Hematopoietic multipotent progenitor cell treated with erythropoietin and hydrocortisone succinate and interleukin-3 and kit ligand, for 15 days (in vitro differentiated cells): ENCODE measurements around the gene SLC4A8.

ENCODE experiments used
- DNase-seq: peaks from one replicate; pipeline ENCODE4 v3.0.0-alpha.2; 2015; ENCODE audit warnings: low spot score

The SLC4A8 gene

DNA sequence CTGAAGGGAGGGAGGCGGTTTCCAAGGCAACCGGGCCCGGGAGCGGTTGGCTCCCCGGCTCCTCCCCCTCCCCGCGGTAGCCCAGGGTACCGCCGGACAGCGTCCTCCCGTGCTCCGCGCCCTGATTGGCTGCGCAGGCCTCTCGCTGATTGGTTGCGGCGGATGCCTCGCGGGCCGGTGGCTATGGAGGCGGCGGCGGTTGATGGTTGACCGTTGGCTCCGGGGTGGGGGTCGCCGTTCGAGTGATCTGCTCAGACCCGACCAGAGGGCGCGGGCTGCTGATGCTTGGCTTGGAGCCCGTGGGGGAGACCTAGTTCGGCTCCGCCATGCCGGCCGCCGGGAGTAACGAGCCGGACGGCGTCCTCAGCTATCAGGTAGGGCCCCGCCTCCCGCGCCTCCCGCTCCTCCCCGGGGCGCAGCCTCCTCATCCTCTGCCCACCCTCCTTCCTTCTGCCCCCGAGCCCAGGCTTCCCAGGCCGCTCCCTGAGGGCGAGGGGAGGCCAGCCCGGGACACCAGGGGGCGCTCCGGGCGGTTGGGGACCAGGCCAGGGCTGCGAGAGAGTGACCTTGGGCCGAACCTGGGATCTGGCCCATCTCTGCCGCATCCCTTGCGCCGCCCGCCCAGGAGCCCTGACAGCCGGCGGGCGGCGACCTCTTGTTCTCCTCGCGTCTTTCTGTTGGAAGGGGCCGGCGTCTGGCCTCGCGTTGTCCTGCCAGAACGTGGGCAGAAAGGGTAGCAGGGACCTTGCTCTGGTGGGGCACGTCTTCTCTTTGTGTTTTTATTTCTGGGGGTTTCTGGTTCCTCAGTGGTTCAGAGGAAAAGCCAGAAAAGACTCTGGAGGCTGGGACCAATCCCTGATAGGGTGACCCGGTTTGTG, at the start of gene SLC4A8:
TSS of gene SLC4A8 (plus strand) at position 170 of the 878 bp plus-strand sequence. CDS start at position 327, 157 bp downstream.
- peak; percentile 54 for DNase-seq

- no peak for DNase-seq
Observed at GRCh38 chr12:51374856-51375255, 49.8 kb upstream of the SLC4A8 start.

DNA sequence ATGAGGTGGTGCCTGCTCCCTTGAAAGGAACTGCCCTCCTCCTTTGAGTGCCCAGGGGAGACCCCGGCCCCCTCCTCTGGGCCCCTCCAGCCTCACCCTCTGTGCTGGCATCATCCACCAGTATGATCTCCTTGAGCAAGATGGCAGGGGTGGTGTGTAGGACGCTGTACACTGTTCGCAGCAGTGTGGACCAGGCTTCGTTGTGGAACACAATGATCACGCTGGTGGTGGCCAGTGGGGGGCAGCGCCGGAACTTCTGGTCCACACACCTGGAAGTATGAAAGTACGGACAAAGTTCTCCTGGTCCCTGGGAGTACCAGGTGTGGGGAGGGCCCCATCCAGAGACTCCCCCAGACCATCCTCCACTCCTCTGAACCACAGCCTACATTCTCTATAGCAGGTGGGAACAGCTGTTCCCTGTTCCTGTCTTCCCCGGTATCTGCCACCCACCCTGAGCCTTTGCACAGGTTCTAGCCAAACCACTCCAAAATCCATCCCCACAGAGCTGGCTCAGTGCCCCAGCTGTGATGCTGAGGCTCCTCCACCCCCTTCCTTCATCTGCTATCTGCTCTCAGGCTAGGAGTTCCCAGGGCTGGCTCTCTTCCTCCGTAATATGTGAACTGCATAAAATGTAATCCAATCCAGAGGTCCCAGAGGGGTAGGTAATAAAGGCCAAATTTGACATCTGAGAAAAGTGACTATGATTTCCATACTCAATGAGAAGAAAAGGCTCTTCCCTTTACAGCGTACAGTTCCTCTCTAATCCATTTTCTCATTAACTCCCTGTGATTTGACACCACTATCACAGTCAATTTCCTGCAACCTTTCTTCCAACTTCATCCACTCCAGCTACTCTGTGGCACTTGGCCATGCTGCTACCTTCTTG, 47.3 kb upstream of the SLC4A8 start:
- DNase-seq = no peak

DNA sequence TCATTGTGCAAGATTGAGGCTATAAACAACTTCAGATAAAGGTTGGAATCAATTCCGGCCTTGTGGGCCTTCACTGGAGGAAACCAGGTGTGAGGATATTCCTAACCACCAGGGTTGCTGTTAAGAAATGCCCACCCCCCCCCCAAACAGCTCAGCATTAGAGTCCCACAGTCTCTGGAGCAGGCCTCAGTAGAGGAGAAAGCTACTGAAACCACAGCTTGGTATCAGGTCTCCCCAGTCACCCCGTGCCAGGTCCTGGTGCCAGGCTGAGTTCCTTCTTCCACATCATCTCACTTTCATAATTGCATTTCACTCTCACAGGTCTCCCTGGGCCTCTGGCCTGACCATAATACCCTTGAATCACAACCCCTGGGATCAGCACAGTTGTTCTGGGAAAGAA, 45.9 kb upstream of the SLC4A8 start:
- DNase-seq = no peak

GRCh38 chr12:51379571-51379970, 45.1 kb upstream of the SLC4A8 start:
- no peak for DNase-seq

DNA sequence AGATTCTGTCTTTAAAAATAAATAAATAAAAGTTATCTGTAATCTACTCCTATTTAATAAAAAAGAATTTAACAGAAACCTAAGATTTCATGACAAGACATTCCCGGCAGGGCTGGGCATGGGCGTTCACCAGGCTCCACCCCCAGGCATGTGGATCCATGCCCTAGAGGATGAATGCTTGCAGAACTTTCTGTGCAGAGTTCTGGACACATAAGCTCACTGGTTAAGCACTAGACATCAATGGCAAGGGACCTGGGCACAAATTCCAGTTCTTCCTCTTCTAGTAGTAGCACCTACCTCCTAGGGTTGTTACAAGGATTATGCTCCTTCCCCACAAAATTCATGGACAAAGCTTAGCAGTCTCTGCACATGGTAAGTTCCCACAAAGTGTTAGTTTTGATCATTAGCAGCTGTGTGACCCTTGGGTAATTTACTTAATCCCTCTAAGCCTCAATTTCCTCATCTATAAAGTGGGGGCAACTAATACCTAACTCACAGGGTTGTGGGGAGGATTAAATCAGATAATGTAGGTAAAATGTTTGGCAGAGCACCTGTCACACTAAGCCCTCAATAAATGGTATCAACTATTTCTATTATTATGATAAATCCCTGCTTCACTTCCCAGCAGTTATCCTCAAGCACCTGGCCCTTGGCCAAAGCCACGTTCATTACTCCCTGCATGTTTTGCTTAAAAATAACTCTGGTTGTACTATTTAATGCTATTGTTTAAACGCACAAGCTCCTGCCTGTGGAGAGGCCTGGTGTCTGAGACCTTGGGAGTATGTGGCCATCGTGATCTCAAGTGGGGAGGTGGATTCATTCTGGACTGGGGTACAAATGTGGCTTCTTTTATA, 43.2 kb upstream of the SLC4A8 start:
- DNase-seq = no peak

DNA sequence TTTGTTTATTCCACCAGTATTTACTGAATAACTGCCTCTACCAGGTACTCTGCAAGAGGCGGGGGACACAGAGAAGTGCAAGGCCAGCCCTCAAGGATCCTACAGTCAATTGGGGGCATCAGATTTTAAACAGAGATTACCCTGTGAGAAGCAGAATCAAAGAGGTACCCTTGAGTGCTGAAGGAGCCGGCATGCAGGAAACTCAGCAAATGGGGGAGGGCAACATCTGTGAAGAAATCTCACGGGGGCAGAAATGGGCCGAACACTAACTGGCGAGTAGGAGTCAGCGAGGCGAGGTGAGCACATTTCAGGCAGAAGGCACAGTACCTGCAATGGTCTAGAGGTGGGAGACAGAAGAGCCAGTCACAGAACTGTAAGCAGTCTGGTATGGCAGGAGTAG, 42.5 kb upstream of the SLC4A8 start:
- DNase-seq = no peak

DNA sequence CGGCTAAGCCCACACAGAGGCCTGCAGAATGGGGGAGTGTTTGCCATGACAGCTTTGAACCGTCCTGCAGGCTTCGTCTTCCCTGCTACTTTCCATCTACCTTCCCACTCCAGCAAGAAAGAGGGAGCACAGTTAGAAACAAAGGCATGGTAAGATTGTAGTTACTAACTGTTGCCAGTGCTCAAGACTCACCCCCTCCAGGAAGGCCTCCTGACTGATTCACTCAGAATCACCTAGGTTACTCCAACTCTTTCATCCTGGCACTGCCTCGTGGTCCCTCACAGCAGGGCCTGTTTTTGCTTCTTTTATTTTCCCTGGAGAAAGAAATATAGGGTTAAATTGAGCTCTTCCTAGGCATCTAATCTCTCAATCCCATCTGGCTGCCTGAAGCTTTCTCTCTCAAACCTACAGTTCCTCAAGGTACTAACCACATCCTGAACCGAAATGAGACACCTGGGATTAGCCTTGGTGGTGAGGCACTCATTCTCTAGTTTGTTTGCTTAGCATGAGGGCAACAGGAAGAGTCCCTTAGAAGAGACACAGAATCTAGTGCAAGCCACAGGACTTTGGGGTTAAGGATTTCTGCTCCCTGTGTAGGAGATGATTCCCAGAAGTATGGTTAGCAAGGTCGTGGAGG, 41.2 kb upstream of the SLC4A8 start:
- no peak for DNase-seq

GRCh38 chr12:51386351-51386750, 38.3 kb upstream of the SLC4A8 start:
- no peak for DNase-seq

DNA sequence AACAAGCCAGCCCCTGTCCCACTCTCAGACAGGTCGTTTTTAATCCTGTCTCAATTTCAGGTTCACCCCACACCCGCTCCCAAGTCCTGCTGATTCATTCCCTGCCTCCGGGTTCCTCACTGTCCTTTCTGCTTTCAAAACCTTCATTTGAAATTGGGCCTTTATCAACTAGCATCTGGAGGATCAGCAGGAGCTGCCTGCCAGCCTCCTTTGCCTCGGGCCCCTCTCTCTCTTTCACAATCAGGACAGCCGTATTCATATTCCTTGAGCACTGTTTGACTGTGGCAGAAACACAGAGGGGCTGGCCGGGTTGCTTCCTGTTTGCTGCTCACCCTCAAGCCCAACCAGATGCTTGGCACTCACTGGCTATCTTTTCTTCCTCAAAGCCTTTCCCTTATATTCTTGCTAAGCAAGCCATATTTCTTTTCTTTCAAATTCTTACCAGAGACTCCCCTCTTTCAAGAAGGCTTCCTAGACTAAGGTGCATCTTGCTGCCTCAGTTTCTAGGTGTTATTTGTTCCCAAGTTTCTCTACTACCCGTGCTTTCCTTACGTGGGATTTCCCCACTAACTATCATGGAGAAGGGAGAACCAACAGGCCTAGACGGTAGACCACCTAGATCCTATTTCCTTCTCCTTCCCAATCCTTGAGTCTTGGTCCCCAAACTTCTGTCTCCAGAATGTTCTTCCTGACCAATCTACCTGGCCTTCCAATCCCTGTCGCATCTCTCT, 36.4 kb upstream of the SLC4A8 start:
- DNase-seq = peak; percentile 72

GRCh38 chr12:51388846-51389245, 35.8 kb upstream of the SLC4A8 start:
- DNase-seq = no peak

DNA sequence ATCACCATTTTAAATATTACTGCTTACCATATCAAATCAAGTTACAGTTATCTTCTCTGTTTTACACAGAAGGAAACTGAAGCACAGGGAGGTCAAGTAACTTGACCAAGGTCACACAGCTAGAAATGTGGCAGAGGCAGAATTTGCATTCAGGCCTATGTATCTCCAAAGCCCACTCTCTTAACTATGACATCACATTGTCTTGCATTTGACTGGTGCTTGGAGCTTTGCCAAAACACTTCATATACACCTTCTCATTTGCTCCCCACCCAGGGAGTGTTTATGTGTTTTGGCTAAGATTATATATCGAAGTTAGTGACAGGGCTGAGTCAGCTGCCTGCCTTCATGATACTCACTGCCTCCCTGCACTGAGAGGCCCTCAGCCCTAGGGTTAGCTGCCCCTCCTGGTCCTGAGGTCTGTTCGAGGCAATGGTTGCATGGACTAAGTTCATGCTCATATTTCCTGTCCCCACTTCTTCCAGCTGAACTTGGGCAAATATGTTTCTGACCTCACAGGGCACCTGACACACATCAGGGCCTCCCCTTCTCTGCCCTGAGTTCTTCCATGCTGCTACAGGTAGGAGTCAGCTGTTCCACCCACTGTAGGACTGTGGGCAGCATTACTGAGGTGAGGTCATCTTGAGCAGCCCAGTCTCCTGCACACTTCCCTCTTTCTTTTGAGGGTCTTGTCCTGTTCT, 35.2 kb upstream of the SLC4A8 start:
- DNase-seq = peak; percentile 90

DNA sequence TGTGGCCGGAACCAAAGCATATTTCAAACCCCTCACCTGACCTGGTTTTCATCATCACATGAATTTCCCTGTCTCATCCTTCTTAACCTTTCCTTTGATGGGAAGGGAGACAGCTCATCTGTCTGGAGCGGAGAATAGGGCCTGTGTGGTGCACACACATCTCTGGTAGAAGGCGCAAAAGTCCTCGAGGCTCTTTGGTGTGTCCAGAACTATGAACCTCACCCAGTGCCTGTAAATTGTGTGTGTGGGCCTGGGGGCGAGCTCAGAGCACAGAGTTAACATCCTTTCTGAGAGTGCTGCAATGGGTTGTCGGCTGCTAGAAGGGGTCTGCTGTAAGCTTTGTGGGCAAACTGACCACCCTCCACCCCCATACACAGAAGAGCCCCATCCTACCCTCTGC, 34.2 kb upstream of the SLC4A8 start:
- DNase-seq = no peak

DNA sequence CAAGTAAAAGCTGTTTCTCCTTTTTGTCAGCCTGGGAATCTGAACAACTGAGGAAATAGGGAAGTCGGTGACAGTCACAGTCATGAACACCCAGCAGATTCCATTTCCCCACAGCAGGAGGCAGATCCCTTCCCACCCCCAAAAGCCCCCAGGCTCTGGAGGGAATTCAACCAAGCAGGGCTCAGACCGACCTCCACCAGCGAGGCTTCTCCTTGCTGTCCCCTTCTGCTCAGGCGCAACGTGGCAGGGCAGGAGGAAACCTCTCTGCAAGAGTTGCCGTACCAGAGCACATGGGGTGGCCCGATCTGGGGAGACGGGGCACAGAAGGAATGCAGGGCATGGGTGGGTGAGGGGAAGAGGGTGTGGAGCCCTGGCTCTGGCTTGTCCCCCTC, 33.7 kb upstream of the SLC4A8 start:
- peak; percentile 47 for DNase-seq

- DNase-seq = peak; percentile 58
Observed at GRCh38 chr12:51391283-51392123, 33.1 kb upstream of the SLC4A8 start, which contains the start of gene GALNT6. GALNT6 (minus strand) TSS chr12:51391406; CDS start chr12:51379781, 11,625 bp downstream.

DNA sequence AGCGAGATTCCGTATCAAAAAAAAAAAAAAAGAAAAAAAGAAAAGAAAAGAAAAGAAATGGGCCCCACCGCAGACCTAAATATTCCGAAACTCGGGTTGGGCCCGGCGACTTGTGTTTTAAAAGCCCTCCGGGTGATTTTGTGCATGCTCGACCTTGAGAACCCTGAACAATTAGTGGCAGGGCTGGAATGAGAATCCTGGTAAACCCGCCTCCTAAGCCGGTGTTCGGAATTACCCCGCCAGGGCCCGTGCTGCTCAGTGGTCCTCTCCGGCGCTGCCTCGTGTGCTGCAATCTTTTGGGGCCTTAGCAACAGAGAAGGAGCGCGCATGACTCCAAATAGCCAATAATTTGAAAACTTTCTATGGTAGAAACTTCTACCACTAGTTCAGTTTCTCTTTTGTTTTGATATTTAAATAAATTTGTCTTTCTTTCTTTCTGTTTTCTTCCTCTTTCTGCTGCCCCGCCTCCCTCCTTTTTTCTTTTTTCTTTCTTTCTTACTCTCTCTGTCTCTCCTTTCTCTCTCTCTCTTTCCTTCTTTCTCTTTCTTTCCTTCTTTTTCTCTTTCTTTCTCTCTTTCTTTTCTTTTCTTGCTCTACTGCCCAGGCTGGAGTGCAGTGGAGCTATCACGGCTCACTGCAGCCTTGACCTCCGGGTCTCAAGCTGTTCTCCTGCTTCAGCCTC, 31.9 kb upstream of the SLC4A8 start:
- DNase-seq = no peak

GRCh38 chr12:51393676-51394545, 30.7 kb upstream of the SLC4A8 start:
- DNase-seq = peak; percentile 27
